Loucy (cell line): ENCODE results near the gene RPS6KA2.

ENCODE experiments used
- H2AFZ ChIP-seq: fragments of 200-600 bp; sonication (generic); 2 replicates; pipeline ENCODE4 v1.6.0; 2016; ENCODE audit warnings: antibody characterized with exemption, mild to moderate bottlenecking, low read length, moderate library complexity
- H3F3A ChIP-seq: fragments of 200-600 bp; 2 replicates; pipeline ENCODE4 v1.6.0; 2016; ENCODE audit warnings: antibody characterized with exemption, low read depth, mild to moderate bottlenecking
- H3K27me3 ChIP-seq: fragments of 200-600 bp; sonication (generic); 2 replicates; pipeline ENCODE4 v1.6.1; 2014; ENCODE audit warnings: low read length, mild to moderate bottlenecking; ENCODE audit not compliant: insufficient read depth, poor library complexity, severe bottlenecking
- H3K36me3 ChIP-seq: fragments of 200-600 bp; sonication (generic); 2 replicates; pipeline ENCODE4 v1.6.1; 2016; ENCODE audit warnings: low read length; ENCODE audit not compliant: insufficient read depth
- H3K4me1 ChIP-seq: fragments of 200-600 bp; sonication (generic); 2 replicates; pipeline ENCODE4 v1.5.1; 2014; ENCODE audit warnings: low read length, mild to moderate bottlenecking; ENCODE audit not compliant: insufficient read depth, poor library complexity, severe bottlenecking
- H3K4me2 ChIP-seq: fragments of 200-600 bp; sonication (generic); 2 replicates; pipeline ENCODE4 v1.6.0; 2014; ENCODE audit warnings: antibody characterized with exemption, low read length, low read depth, mild to moderate bottlenecking; ENCODE audit not compliant: poor library complexity, severe bottlenecking
- H3K4me3 ChIP-seq: fragments of 200-600 bp; sonication (generic); 2 replicates; pipeline ENCODE4 v1.5.1; 2014; ENCODE audit warnings: low read length, mild to moderate bottlenecking, mixed read lengths; ENCODE audit not compliant: poor library complexity, severe bottlenecking
- H3K79me2 ChIP-seq: fragments of 200-600 bp; sonication (generic); 2 replicates; pipeline ENCODE4 v1.6.1; 2014; ENCODE audit warnings: low read length; ENCODE audit not compliant: insufficient read depth
- H3K9ac ChIP-seq: fragments of 200-600 bp; sonication (generic); 2 replicates; pipeline ENCODE4 v1.6.0; 2014; ENCODE audit warnings: mild to moderate bottlenecking, low read depth, low read length, moderate library complexity; ENCODE audit not compliant: poor library complexity, severe bottlenecking
- H3K9me2 ChIP-seq: fragments of 200-600 bp; sonication (generic); replicated peaks from 2 replicates; pipeline ENCODE4 v1.6.1; 2016; ENCODE audit warnings: low read depth, low read length, mixed read lengths
- H3K9me3 ChIP-seq: fragments of 200-600 bp; sonication (generic); 2 replicates; pipeline ENCODE4 v1.6.1; 2014; ENCODE audit warnings: mild to moderate bottlenecking, antibody characterized with exemption, low read length, low read depth; ENCODE audit not compliant: insufficient read depth
- H4K20me1 ChIP-seq: fragments of 200-600 bp; sonication (generic); 2 replicates; pipeline ENCODE4 v1.6.0; 2014; ENCODE audit warnings: antibody characterized with exemption, low read length, mild to moderate bottlenecking; ENCODE audit not compliant: insufficient read depth, poor library complexity, severe bottlenecking
- EZH2phosphoT487 ChIP-seq: fragments of 200-600 bp; IDR thresholded peaks from 2 replicates; pipeline ENCODE4 v1.6.1; 2018; ENCODE audit warnings: antibody characterized with exemption, mild to moderate bottlenecking, moderate library complexity, borderline replicate concordance
- TF ChIP-seq, protein P1 (sequence below): fragments of 200-600 bp; sonication (generic); conservative IDR thresholded peaks from 2 replicates; pipeline ENCODE4 v1.5.1; 2014; ENCODE audit warnings: mild to moderate bottlenecking, antibody characterized with exemption, low read length

Gene RPS6KA2

DNA sequence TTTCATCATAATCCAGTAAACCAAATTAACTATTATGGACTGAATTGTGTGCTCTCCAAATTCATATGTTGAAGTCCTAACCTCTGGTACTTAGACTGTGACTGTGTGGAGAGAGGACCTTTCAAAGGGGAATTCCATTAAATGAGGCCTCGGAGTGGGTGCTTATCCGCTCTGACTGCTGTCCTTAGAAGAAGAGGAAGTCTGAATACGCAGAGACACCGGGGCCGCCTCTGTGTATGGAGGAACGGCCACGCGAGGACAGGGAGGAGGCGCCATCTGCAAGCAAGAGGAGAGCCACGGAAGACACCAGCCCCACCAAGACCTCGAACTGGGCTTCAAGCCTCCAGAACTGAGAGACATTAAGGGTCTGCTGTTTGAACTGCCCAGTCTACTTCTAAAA is 35.6 kb upstream of the RPS6KA2 start:
- Histone ChIP-seq H3K9me2 (no peaks in the 10 kb centered on the region), H3K9me3 (no peaks in the 10 kb centered on the region), H3K4me1 (no peaks in the 10 kb centered on the region), H3K79me2 (no peaks in the 10 kb centered on the region), H4K20me1 (no peaks in the 10 kb centered on the region), H3K9ac (no peak overlapping the region), H3K36me3 (no peaks in the 10 kb centered on the region), H3K27me3 (no peaks in the 10 kb centered on the region), H3F3A (no peaks in the 10 kb centered on the region), H2AFZ (no peak overlapping the region), H3K4me3 (no peak overlapping the region), H3K4me2 (no peak overlapping the region)
- TF ChIP-seq EZH2phosphoT487, result no peak
- TF ChIP-seq, protein P1, sequence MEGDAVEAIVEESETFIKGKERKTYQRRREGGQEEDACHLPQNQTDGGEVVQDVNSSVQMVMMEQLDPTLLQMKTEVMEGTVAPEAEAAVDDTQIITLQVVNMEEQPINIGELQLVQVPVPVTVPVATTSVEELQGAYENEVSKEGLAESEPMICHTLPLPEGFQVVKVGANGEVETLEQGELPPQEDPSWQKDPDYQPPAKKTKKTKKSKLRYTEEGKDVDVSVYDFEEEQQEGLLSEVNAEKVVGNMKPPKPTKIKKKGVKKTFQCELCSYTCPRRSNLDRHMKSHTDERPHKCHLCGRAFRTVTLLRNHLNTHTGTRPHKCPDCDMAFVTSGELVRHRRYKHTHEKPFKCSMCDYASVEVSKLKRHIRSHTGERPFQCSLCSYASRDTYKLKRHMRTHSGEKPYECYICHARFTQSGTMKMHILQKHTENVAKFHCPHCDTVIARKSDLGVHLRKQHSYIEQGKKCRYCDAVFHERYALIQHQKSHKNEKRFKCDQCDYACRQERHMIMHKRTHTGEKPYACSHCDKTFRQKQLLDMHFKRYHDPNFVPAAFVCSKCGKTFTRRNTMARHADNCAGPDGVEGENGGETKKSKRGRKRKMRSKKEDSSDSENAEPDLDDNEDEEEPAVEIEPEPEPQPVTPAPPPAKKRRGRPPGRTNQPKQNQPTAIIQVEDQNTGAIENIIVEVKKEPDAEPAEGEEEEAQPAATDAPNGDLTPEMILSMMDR, result no peak

DNA sequence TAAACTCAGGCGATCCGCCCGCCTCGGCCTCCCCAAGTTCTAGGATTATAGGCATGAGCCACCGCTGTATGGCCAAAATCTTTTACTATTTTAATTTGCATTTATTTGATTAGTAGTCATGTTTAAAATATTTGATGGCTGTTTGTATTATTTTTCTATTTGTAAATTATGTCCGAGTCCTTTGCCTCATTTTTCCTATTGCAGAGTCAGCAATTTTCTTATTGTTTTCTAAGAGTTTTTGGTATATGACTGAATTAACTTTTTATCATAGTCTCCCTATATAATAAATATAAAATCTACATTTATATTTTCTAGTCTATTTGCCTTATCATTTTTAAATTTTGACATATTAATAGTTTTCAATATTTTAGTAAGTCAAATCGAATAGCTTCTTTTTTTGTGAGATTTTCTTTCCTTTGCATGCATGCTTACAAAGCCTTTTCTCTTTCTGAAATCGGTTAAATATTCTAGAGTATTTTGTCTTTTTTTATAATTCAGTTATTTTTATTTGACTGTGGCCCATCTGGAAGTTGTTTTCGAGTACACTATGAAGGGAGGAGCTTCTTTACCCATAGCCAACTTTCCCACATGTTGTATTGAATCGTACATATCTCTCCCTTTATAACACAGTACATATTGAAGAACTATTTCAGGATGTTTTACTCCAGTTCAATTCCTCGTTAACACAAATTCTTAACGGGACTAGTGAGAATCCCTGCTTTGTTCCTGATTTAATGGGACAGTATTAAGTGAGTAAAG is 34.5 kb upstream of the RPS6KA2 start:
- no peaks in the 10 kb centered on the region for H3K27me3 ChIP-seq
- no peaks in the 10 kb centered on the region for H3K4me1 ChIP-seq
- no peaks in the 10 kb centered on the region for H3K9me2 ChIP-seq
- no peaks in the 10 kb centered on the region for H3K36me3 ChIP-seq
- no peaks in the 10 kb centered on the region for H3K79me2 ChIP-seq
- no peak overlapping the region for H2AFZ ChIP-seq
- H3K4me3 ChIP-seq, result no peak overlapping the region
- H3K4me2 ChIP-seq, result no peak overlapping the region
- TF ChIP-seq EZH2phosphoT487, result no peak
- TF ChIP-seq, protein P1, result no peak
- no peaks in the 10 kb centered on the region for H3K9me3 ChIP-seq
- no peaks in the 10 kb centered on the region for H4K20me1 ChIP-seq
- H3F3A ChIP-seq, result no peaks in the 10 kb centered on the region
- no peak overlapping the region for H3K9ac ChIP-seq

DNA sequence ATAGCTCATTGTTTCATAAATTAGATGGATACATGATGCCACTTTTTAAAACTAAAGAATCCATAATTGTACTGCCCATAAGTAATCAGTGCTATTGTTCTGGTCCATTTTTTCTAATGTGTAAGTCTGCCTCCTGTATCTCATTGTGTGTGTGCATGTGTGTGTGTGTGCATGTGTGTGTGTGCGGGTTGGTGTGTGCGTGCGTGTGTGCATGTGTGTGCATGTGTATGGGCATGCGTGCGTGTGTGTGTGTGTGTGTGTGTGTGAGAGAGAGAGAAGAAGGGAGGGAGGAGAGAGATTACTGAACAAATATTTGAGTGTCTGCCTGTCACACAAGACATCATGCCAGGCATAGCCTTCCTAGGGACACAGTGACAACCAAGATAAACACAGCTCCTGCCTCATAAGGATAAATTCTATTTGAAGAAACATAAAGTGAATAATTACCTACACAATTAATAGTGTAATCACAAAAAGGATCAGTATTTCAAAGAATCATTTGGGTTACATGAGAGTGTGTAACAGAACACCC is 33.2 kb upstream of the RPS6KA2 start:
- Histone ChIP-seq H3K9me2 (no peaks in the 10 kb centered on the region), H2AFZ (no peak overlapping the region), H3F3A (no peaks in the 10 kb centered on the region), H3K4me2 (no peak overlapping the region), H3K36me3 (no peaks in the 10 kb centered on the region), H3K79me2 (no peaks in the 10 kb centered on the region), H3K9me3 (no peaks in the 10 kb centered on the region), H4K20me1 (no peaks in the 10 kb centered on the region), H3K4me1 (no peaks in the 10 kb centered on the region), H3K4me3 (no peak overlapping the region), H3K9ac (no peak overlapping the region), H3K27me3 (no peaks in the 10 kb centered on the region)
- TF ChIP-seq, protein P1, result no peak
- TF ChIP-seq EZH2phosphoT487, result no peak
